Stomach (tissue), 9 donors: ENCODE results near the gene PRR23E. TPM values are rescaled to one million over a fixed set of nuclear protein-coding genes. Genes with fewer than 3 reads are reported as not detected.

Experiments
- DNase-seq, 2 donors: peaks; one replicate each; pipeline versions ENCODE4 v3.0.0 to v3.0.0-alpha.2; 2013 to 2019
- H3K27ac ChIP-seq, 5 donors: fragments of 200-600 bp in 4 of 5; sonication (generic) in 4 of 5; one replicate each; pipeline ENCODE4 v1.5.1; 2013 to 2019; ENCODE audit warnings: mild to moderate bottlenecking in 1 of 5, moderate library complexity in 1 of 5
- H3K27me3 ChIP-seq, 3 donors: fragments of 200-600 bp; sonication (generic); one replicate each; pipeline ENCODE4 v1.5.1; 2017 to 2019; ENCODE audit warnings: mixed run types in 1 of 3
- H3K36me3 ChIP-seq, 4 donors: fragments of 200-600 bp; sonication (generic); 1 replicate in 3 of 4; 2 replicates in 1 of 4; pipeline ENCODE4 v1.5.1; 2016 to 2019
- H3K4me1 ChIP-seq, 4 donors: fragments of 200-600 bp; sonication (generic); one replicate each; pipeline ENCODE4 v1.5.1; 2016 to 2019
- H3K4me3 ChIP-seq, 4 donors: fragments of 200-600 bp; sonication (generic) in 3 of 4; one replicate each; pipeline ENCODE4 v1.5.1; 2016 to 2019; ENCODE audit warnings: mild to moderate bottlenecking in 1 of 4
- H3K9me3 ChIP-seq, 4 donors: fragments of 200-600 bp; sonication (generic); one replicate each; pipeline ENCODE4 v1.5.1; 2016 to 2019
- EP300 ChIP-seq: sonication (generic); formaldehyde crosslinking; IDR thresholded peaks from one replicate; pipeline ENCODE4 v1.6.1; 2017; ENCODE audit warnings: antibody characterized with exemption
- POLR2A ChIP-seq, 4 donors: fragments of 450-650 bp; IDR thresholded peaks; one replicate each; pipeline ENCODE4 v1.6.1; 2016; ENCODE audit warnings: antibody characterized with exemption in 4 of 4, control low read depth in 2 of 4, mild to moderate bottlenecking in 1 of 4, moderate library complexity in 1 of 4
- POLR2AphosphoS5 ChIP-seq, 3 donors: sonication (generic); formaldehyde crosslinking; IDR thresholded peaks; one replicate each; pipeline ENCODE4 v1.6.1; 2016; ENCODE audit warnings: antibody characterized with exemption in 3 of 3
- WGBS, 5 donors: extraction: QIAGEN DNeasy Blood & Tissue Kit in 3 of 5; methylation state at CpG; one replicate each; pipeline versions ENCODE4 v1.1.5 to v1.1.7; 2013 to 2018; 5-methylcytosine and 5-hydroxymethylcytosine counted together
- intact Hi-C: fragments of 100-400 bp; cut with DNase I; formaldehyde crosslinking; loops from one replicate; pipeline ENCODE4 v1.15.1; 2023; ENCODE audit warnings: low total_unique reads
- polyA plus RNA-seq, 3 donors: library from polyadenylated mRNA; stranded (reverse); fragments of 200-250 nt; gene quantifications; one replicate each; pipeline ENCODE4 v1.2.3, GENCODE V29; 2013
- total RNA-seq, 5 donors: library from RNA; depleted of rRNA; stranded (reverse); fragments of >200 nt; gene quantifications; one replicate each; pipeline versions ENCODE4 v1.1.0 to v1.2.3, GENCODE V29; 2014 to 2016
- TF ChIP-seq, protein P1 (sequence below), 7 experiments: fragments of 450-650 bp in 4 of 7; fragments of 200-600 bp in 3 of 7; sonication (generic) in 3 of 7; IDR thresholded peaks; one replicate each; pipeline ENCODE4 v1.5.1; 2016 to 2019; ENCODE audit warnings: antibody characterized with exemption in 7 of 7, control low read depth in 2 of 7, mild to moderate bottlenecking in 1 of 7
- donor health status: healthy with polysubstance abuse.
- donor health status: Bipolar disorder and iron deficiency.
- donor health status: healthy.

Gene PRR23E
- total and polyA plus RNA-seq, 8 donors: not detected

GRCh38 chr3:127208483-127209100 is 15.7 kb downstream of the PRR23E start:
- TF ChIP-seq POLR2A (IDR thresholded peaks at IDR 0.05) (no peak), EP300 (no peak), POLR2AphosphoS5 (IDR thresholded peaks at IDR 0.05) (no peak)
- TF ChIP-seq, protein P1, sequence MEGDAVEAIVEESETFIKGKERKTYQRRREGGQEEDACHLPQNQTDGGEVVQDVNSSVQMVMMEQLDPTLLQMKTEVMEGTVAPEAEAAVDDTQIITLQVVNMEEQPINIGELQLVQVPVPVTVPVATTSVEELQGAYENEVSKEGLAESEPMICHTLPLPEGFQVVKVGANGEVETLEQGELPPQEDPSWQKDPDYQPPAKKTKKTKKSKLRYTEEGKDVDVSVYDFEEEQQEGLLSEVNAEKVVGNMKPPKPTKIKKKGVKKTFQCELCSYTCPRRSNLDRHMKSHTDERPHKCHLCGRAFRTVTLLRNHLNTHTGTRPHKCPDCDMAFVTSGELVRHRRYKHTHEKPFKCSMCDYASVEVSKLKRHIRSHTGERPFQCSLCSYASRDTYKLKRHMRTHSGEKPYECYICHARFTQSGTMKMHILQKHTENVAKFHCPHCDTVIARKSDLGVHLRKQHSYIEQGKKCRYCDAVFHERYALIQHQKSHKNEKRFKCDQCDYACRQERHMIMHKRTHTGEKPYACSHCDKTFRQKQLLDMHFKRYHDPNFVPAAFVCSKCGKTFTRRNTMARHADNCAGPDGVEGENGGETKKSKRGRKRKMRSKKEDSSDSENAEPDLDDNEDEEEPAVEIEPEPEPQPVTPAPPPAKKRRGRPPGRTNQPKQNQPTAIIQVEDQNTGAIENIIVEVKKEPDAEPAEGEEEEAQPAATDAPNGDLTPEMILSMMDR (IDR thresholded peaks at IDR 0.05): no peak
- Histone ChIP-seq H3K36me3 (no peaks in the 10 kb centered on the region), H3K27ac (no peak overlapping the region), H3K9me3 (no peaks in the 10 kb centered on the region), H3K4me3 (no peak overlapping the region), H3K4me1 (no peaks in the 10 kb centered on the region), H3K27me3 (peaks cover 0 to 47% (median 0%) of the 10 kb centered on the region in 3 donors)
- intact Hi-C loops: no loop called here
- WGBS, 5 donors: 72 to 87% (median 77%) methylated on average over 13 to 14 of the region's 14 CpGs
- peak in 1 of 2 donors; percentile 24 for DNase-seq

- Histone ChIP-seq H3K27ac (no peak overlapping the region), H3K4me3 (no peak overlapping the region), H3K27me3 (peaks cover 0 to 48% (median 0%) of the 10 kb centered on the region in 3 donors), H3K9me3 (no peaks in the 10 kb centered on the region), H3K36me3 (no peaks in the 10 kb centered on the region), H3K4me1 (no peaks in the 10 kb centered on the region)
- 73 to 86% (median 78%) methylated on average over 9 to 13 of the region's 13 CpGs for WGBS, 5 donors
- intact Hi-C loops: no loop called here
- TF ChIP-seq POLR2AphosphoS5 (IDR thresholded peaks at IDR 0.05) (no peak), EP300 (no peak), POLR2A (IDR thresholded peaks at IDR 0.05) (no peak)
- TF ChIP-seq, protein P1 (IDR thresholded peaks at IDR 0.05): no peak
- DNase-seq: peak in 1 of 2 donors; percentile 19
Measured at GRCh38 chr3:127209155-127209839, 16.4 kb downstream of the PRR23E start.

DNA sequence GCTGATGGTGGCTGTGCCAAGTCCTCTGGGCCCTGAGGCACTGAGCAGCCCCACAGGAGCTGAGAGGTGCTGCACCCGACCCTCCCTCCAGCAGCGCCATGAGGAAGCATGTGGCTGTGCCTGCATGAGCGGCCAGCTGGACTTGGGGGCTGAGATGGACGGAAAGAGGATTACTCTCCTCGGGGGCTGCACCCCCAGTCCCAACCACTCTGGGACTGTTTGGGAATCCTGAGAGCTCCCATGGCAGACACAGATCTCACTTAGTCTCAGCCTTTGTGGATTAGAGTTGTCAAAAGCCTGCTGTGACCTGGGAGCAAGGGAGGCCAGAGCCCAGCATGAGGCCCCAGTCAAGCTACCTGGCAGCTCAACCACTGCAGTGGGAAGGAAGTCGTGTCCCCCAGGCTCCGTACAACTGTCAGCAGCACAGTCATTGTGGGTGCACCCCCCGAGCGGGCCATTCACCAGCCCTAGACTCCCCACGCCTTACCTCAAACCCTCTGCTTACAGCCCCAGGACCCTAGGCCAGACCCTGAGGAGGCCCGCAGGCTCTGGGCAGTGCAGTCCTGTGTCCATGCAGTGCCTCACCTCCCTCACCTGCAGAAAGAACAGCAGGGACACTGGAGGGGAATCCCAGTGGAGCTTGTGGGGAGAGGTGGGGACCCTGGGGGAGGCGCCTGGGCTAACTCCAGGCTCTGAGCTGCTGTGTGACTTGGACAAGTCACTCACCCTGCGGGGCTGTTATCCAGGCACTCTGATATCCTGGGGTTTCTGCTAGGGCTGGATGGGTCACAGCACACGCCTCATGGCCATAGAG is 17.1 kb downstream of the PRR23E start:
- peak in 1 of 2 donors; percentile 16 for DNase-seq
- WGBS, 5 donors: 69 to 75% (median 70%) methylated on average over 12 to 14 of the region's 14 CpGs
- no peaks in the 10 kb centered on the region for H3K36me3 ChIP-seq
- no peak for TF ChIP-seq POLR2A (IDR thresholded peaks at IDR 0.05)
- TF ChIP-seq EP300: no peak
- TF ChIP-seq POLR2AphosphoS5 (IDR thresholded peaks at IDR 0.05): no peak
- TF ChIP-seq, protein P1 (IDR thresholded peaks at IDR 0.05): no peak
- H3K4me1 ChIP-seq: no peaks in the 10 kb centered on the region
- H3K27ac ChIP-seq: no peak overlapping the region
- H3K4me3 ChIP-seq: no peak overlapping the region
- no peaks in the 10 kb centered on the region for H3K9me3 ChIP-seq
- H3K27me3 ChIP-seq: peaks cover 0 to 48% (median 0%) of the 10 kb centered on the region in 3 donors
- intact Hi-C loops: no loop called here

DNA sequence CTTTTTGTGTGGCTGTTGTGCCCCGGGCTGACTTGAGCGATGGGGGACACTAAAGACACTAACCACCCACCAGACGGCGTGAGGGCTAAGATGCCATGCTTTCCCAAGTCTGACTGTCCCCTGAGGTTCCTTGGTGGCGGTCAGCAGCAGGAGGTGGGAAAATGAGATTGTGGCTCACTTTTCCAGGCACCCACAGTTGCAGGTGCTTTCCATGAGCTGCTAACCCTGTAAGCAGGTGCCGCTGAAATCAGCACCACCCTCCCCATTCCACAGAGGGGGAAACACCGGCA is 17.7 kb downstream of the PRR23E start:
- Histone ChIP-seq H3K27ac (no peak overlapping the region), H3K4me1 (no peaks in the 10 kb centered on the region), H3K4me3 (no peak overlapping the region), H3K36me3 (no peaks in the 10 kb centered on the region), H3K9me3 (no peaks in the 10 kb centered on the region), H3K27me3 (peaks cover 0 to 48% (median 0%) of the 10 kb centered on the region in 3 donors)
- WGBS, 5 donors: 78 to 90% (median 84%) methylated on average over 7 of the region's 7 CpGs
- no peak for TF ChIP-seq POLR2AphosphoS5 (IDR thresholded peaks at IDR 0.05)
- no peak for TF ChIP-seq POLR2A (IDR thresholded peaks at IDR 0.05)
- TF ChIP-seq, protein P1 (IDR thresholded peaks at IDR 0.05): no peak
- TF ChIP-seq EP300: no peak
- intact Hi-C loops: no loop called here
- DNase-seq: no peak
